Measurements from ENCODE around the gene YIPF5. TPM values are rescaled to one million over a fixed set of nuclear protein-coding genes. Genes with fewer than 3 reads are reported as not detected.
A peak's percentile ranks its signal among the peaks of the same experiment; 100 is the strongest.

Gene YIPF5
- total RNA-seq = 10 to 100 TPM; 30.5 to 50.4 (median 49.9) TPM

DNA sequence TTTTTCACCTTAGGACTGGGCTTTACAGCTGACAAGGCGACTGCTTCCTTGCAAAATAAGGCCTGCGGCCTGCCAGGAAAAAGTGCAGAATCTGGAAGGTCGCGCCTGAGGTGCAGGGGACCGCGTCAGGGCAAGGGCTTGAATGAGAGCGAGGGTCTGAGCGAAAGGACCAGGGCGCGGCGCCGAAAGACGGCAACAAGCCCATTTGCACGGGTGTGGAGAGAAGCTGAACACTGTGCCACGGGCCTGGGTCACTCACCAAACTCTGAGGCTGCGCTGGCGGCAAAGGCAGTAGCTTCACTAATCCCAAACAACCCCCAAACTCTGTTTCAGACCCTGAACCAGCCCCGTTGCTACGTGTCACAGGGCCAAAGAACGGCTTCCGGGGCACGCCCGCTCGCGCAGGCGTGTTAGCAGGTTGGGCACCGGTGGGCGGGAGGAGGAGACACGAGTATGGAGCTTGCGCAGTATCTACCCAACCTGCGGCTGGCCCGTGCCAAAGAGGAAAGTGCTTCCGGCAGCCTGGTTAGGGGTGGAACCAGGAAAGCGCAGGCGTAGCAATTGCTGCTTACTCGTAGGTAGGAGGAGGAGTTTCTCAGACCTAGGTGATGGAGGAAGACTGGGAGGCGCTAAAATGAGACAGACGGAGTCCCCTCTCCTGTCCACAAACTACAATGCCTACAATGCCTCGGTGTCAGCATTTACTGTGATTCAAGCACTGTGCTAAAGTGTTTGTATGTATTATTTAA lies at the start of gene YIPF5, which contains the start of gene KCTD16:
Gene YIPF5, minus strand, starts transcription at position 384 of the 749 bp plus-strand sequence. CDS start 704 bp downstream, outside the sequence.
Gene KCTD16, plus strand, starts transcription at position 598 of the 749 bp plus-strand sequence.
- TF ChIP-seq POLR2AphosphoS5 (IDR thresholded peaks at IDR 0.05) (peak; percentile 49 to 74 (median 65)), POLR2A (IDR thresholded peaks at IDR 0.05) (no peak), CTCF (IDR thresholded peaks at IDR 0.05) (no peak)
- Histone ChIP-seq H3K36me3 (no peaks in the 10 kb centered on the region), H3K9me3 (no peaks in the 10 kb centered on the region), H3K4me3 (peak within 1 kb of the TSS; percentile 80 to 87 (median 82)), H3K4me1 (no peaks in the 10 kb centered on the region), H3K27me3 (no peaks in the 10 kb centered on the region), H3K27ac (peak within 1 kb of the TSS; percentile 85)
- peak; percentile 94 to 95 for DNase-seq (ENCODE audit: low spot score in 2 of 2)
- intact Hi-C loops (cut with DNase I; ENCODE audit: low total_unique reads) = no loop called here

DNA sequence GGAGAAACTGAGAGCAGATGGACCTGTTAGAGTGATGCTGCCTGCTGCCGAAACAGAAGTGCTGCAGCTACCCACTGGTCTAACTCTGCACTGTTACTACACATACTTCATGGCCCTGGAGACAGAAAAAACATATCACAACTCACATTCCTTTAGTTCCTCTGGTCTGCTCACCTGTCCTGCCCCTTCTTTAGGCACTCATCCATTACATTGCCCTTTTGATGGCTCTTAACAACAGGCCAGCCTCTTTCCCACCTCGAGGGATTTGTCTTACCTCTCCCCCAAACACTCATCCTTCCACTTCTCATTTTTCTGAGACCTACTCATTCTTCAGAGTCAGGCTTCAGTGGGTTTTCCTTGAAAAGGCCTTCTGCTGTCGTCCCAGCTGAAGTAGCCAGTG lies 49.4 kb upstream of the YIPF5 start:
- Histone ChIP-seq H3K4me3 (no peak overlapping the region), H3K27me3 (no peaks in the 10 kb centered on the region), H3K36me3 (no peaks in the 10 kb centered on the region), H3K4me1 (no peaks in the 10 kb centered on the region), H3K27ac (no peak overlapping the region), H3K9me3 (no peaks in the 10 kb centered on the region)
- no peak for TF ChIP-seq CTCF (IDR thresholded peaks at IDR 0.05)
- DNase-seq (ENCODE audit: low spot score in 2 of 2) = no peak
- intact Hi-C loops (cut with DNase I; ENCODE audit: low total_unique reads) = no loop called here

- no peak overlapping the region for H3K4me3 ChIP-seq
- no peaks in the 10 kb centered on the region for H3K4me1 ChIP-seq
- H3K36me3 ChIP-seq = no peaks in the 10 kb centered on the region
- no peaks in the 10 kb centered on the region for H3K9me3 ChIP-seq
- no peak for TF ChIP-seq CTCF (IDR thresholded peaks at IDR 0.05)
- TF ChIP-seq POLR2A (IDR thresholded peaks at IDR 0.05) = no peak
- TF ChIP-seq POLR2AphosphoS5 (IDR thresholded peaks at IDR 0.05) = no peak
- H3K27ac ChIP-seq = no peak overlapping the region
- intact Hi-C loops (cut with DNase I; ENCODE audit: low total_unique reads) = no loop called here
- peaks cover 0 to 23% of the 10 kb centered on the region in 2 donors for H3K27me3 ChIP-seq
- no peak for DNase-seq (ENCODE audit: low spot score in 2 of 2)
Measured at GRCh38 chr5:144210655-144211054, 40.2 kb upstream of the YIPF5 start.

- TF ChIP-seq POLR2AphosphoS5 (IDR thresholded peaks at IDR 0.05) (no peak), POLR2A (IDR thresholded peaks at IDR 0.05) (no peak), CTCF (IDR thresholded peaks at IDR 0.05) (no peak)
- intact Hi-C loops (cut with DNase I; ENCODE audit: low total_unique reads) = no loop called here
- no peaks in the 10 kb centered on the region for H3K4me1 ChIP-seq
- H3K27ac ChIP-seq = no peak overlapping the region
- H3K9me3 ChIP-seq = no peaks in the 10 kb centered on the region
- H3K27me3 ChIP-seq = peaks cover 0 to 33% of the 10 kb centered on the region in 2 donors
- H3K36me3 ChIP-seq = no peaks in the 10 kb centered on the region
- no peak for DNase-seq (ENCODE audit: low spot score in 2 of 2)
- no peak overlapping the region for H3K4me3 ChIP-seq
Measured at GRCh38 chr5:144209361-144209760, 38.9 kb upstream of the YIPF5 start.

- no peak overlapping the region for H3K4me3 ChIP-seq
- H3K36me3 ChIP-seq = no peaks in the 10 kb centered on the region
- peaks cover 0 to 33% of the 10 kb centered on the region in 2 donors for H3K27me3 ChIP-seq
- intact Hi-C loops (cut with DNase I; ENCODE audit: low total_unique reads) = no loop called here
- no peak overlapping the region for H3K27ac ChIP-seq
- TF ChIP-seq CTCF (IDR thresholded peaks at IDR 0.05) (no peak), POLR2A (IDR thresholded peaks at IDR 0.05) (no peak), POLR2AphosphoS5 (IDR thresholded peaks at IDR 0.05) (no peak)
- DNase-seq (ENCODE audit: low spot score in 2 of 2) = no peak
- no peaks in the 10 kb centered on the region for H3K9me3 ChIP-seq
- no peaks in the 10 kb centered on the region for H3K4me1 ChIP-seq
Measured at GRCh38 chr5:144207875-144208444, 37.5 kb upstream of the YIPF5 start.

Measured in breast epithelium (tissue), 4 donors.